ENCODE data around the gene RDX.

The RDX gene

GRCh38 chr11:110207123-110207522 lies 89.3 kb downstream of the RDX start:
- no peak for DNase-seq (ENCODE audit: low read depth)
- no peak overlapping the region for H3K4me3 ChIP-seq (ENCODE audit: control insufficient read depth, low read depth, low read length)
- no peak for TF ChIP-seq CTCF (conservative IDR thresholded peaks at IDR 0.05; ENCODE audit: control insufficient read depth, insufficient read depth, low read depth, low read length)

GRCh38 chr11:110200836-110201235 lies 95.6 kb downstream of the RDX start:
- no peak for DNase-seq (ENCODE audit: low read depth)
- TF ChIP-seq CTCF (conservative IDR thresholded peaks at IDR 0.05; ENCODE audit: control insufficient read depth, insufficient read depth, low read depth, low read length), result no peak
- H3K4me3 ChIP-seq (ENCODE audit: control insufficient read depth, low read depth, low read length), result no peak overlapping the region

- no peak overlapping the region for H3K4me3 ChIP-seq (ENCODE audit: control insufficient read depth, low read depth, low read length)
- peak; percentile 79 for DNase-seq (ENCODE audit: low read depth)
- no peak for TF ChIP-seq CTCF (conservative IDR thresholded peaks at IDR 0.05; ENCODE audit: control insufficient read depth, insufficient read depth, low read depth, low read length)
Measured at GRCh38 chr11:110200241-110200640, 96.2 kb downstream of the RDX start.

GRCh38 chr11:110199184-110199981 lies 97.0 kb downstream of the RDX start:
- H3K4me3 ChIP-seq (ENCODE audit: control insufficient read depth, low read depth, low read length), result no peak overlapping the region
- no peak for TF ChIP-seq CTCF (conservative IDR thresholded peaks at IDR 0.05; ENCODE audit: control insufficient read depth, insufficient read depth, low read depth, low read length)
- peak; percentile 86 for DNase-seq (ENCODE audit: low read depth)

GRCh38 chr11:110198031-110198729 lies 98.2 kb downstream of the RDX start:
- no peak for TF ChIP-seq CTCF (conservative IDR thresholded peaks at IDR 0.05; ENCODE audit: control insufficient read depth, insufficient read depth, low read depth, low read length)
- DNase-seq (ENCODE audit: low read depth), result peak; percentile 85
- no peak overlapping the region for H3K4me3 ChIP-seq (ENCODE audit: control insufficient read depth, low read depth, low read length)

GRCh38 chr11:110196884-110197420 lies 99.5 kb downstream of the RDX start:
- no peak for TF ChIP-seq CTCF (conservative IDR thresholded peaks at IDR 0.05; ENCODE audit: control insufficient read depth, insufficient read depth, low read depth, low read length)
- no peak overlapping the region for H3K4me3 ChIP-seq (ENCODE audit: control insufficient read depth, low read depth, low read length)
- DNase-seq (ENCODE audit: low read depth), result no peak
